GM13976 (cell line): ENCODE results near the gene SPDYE17.
A peak's percentile ranks its signal among the peaks of the same experiment; 100 is the strongest.
"Not testable (repeated sequence)": the region's sequence is repeated elsewhere in the genome, so short reads cannot be mapped to it uniquely, and the experiment has no call there.

Experiments used
- DNase-seq: peaks from one replicate; pipeline ENCODE4 v3.0.0; 2012; ENCODE audit warnings: low spot score
- CTCF ChIP-seq: IDR thresholded peaks from 2 replicates; pipeline ENCODE4 v1.5.1; 2012; ENCODE audit warnings: borderline replicate concordance, mild to moderate bottlenecking; ENCODE audit not compliant: insufficient read depth; ENCODE audit errors: extremely low read depth, missing control alignments, control extremely low read depth
- in situ Hi-C: fragments of 300-500 bp; cut with MboI; formaldehyde crosslinking; loops from one replicate; pipeline ENCODE4 v1.12.0; 2022; ENCODE audit warnings: low sequenced_read_pairs, mixed read lengths, inconsistent platforms; ENCODE audit not compliant: unreplicated experiment

SPDYE17 gene

GRCh38 chr7:77002104-77002503 is 30.1 kb downstream of the SPDYE17 start:
- in situ Hi-C loops, DNase-seq: not testable (repeated sequence)

- DNase-seq, in situ Hi-C loops: not testable (repeated sequence)
Observed at GRCh38 chr7:76999474-77000107, 32.6 kb downstream of the SPDYE17 start.

GRCh38 chr7:76998764-76999450 is 33.3 kb downstream of the SPDYE17 start:
- in situ Hi-C loops = not testable (repeated sequence)
- DNase-seq = peak; percentile 57

GRCh38 chr7:76998285-76998589 is 33.9 kb downstream of the SPDYE17 start:
- peak; percentile 37 for DNase-seq
- in situ Hi-C loops = no loop called here
- TF ChIP-seq CTCF = no peak

GRCh38 chr7:76997381-76998284 is 34.5 kb downstream of the SPDYE17 start:
- no peak for TF ChIP-seq CTCF
- DNase-seq = peak; percentile 58
- in situ Hi-C loops = no loop called here

GRCh38 chr7:76996932-76997331 is 35.2 kb downstream of the SPDYE17 start:
- in situ Hi-C loops, DNase-seq: not testable (repeated sequence)

- in situ Hi-C loops, DNase-seq: not testable (repeated sequence)
Observed at GRCh38 chr7:76994286-76994685, 37.9 kb downstream of the SPDYE17 start.

- DNase-seq, in situ Hi-C loops: not testable (repeated sequence)
Observed at GRCh38 chr7:76993831-76994230, 38.3 kb downstream of the SPDYE17 start.

- DNase-seq, in situ Hi-C loops: not testable (repeated sequence)
Observed at GRCh38 chr7:76992871-76993270, 39.3 kb downstream of the SPDYE17 start.

GRCh38 chr7:76992204-76992603 is 40.0 kb downstream of the SPDYE17 start:
- in situ Hi-C loops = not testable (repeated sequence)

GRCh38 chr7:76990202-76990601 is 42.0 kb downstream of the SPDYE17 start:
- DNase-seq, in situ Hi-C loops: not testable (repeated sequence)

More at GRCh38 chr7:76992204-76992603, 40.0 kb downstream of the SPDYE17 start:
- DNase-seq = not testable (repeated sequence)

GRCh38 chr7:76985924-76986717 is 46.0 kb downstream of the SPDYE17 start:
- DNase-seq, in situ Hi-C loops: not testable (repeated sequence)

GRCh38 chr7:76984784-76985136 is 47.4 kb downstream of the SPDYE17 start:
- in situ Hi-C loops, DNase-seq: not testable (repeated sequence)

- DNase-seq, in situ Hi-C loops: not testable (repeated sequence)
Observed at GRCh38 chr7:76983937-76984783, 48.0 kb downstream of the SPDYE17 start.
